Measurements from ENCODE around the gene MOCS1.

Gene MOCS1

GRCh38 chr6:39902786-39903465 lies 31.3 kb downstream of the MOCS1 start:
- no peak for DNase-seq (ENCODE audit: low read depth in 2 of 2)

DNA sequence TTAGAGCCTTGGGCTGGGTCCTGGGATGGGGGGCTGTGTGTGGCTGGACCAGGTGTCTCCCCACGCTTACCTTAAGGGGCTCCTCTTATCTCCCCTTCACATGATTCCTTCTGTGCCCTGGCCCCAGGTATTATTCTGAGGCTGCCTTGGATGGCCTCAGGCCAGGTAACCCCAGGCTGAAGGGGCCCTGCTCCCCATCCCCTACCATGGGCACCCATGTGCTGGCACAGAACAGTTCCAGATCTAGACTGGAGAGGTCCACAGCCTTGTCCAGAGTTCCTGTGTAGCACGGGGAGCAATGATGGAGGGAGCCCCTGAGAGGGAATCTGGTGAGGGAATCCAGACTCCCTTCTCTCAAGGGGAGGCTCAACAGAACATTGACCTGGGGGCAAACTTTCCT lies 32.1 kb downstream of the MOCS1 start:
- DNase-seq (ENCODE audit: low read depth in 2 of 2) = no peak

GRCh38 chr6:39901670-39902069 lies 32.6 kb downstream of the MOCS1 start:
- no peak for DNase-seq (ENCODE audit: low read depth in 2 of 2)

DNA sequence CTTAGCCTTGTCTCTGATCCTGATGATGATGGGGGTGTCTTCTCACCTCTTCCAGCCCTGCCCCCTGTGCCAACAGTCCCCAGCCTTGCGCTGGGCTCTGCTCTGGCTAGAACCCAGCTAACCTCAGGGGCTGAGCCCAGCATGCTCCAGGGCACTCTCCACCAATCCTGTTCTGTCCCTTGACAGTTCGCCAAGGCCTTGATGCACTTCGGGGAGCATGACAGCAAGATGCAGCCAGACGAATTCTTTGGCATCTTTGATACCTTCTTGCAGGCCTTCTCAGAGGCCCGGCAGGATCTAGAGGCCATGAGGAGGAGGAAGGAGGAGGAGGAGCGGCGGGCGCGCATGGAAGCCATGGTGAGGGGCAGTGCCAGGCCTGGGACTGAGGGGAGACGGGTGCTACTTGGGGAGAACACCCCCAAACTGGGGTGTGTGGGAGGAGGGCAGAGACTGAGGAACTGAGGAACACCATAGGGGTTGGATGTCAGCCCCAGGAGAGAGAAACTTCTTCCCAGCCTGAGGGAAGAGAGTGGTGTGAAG lies 33.1 kb downstream of the MOCS1 start:
- DNase-seq (ENCODE audit: low read depth in 2 of 2) = no peak

DNA sequence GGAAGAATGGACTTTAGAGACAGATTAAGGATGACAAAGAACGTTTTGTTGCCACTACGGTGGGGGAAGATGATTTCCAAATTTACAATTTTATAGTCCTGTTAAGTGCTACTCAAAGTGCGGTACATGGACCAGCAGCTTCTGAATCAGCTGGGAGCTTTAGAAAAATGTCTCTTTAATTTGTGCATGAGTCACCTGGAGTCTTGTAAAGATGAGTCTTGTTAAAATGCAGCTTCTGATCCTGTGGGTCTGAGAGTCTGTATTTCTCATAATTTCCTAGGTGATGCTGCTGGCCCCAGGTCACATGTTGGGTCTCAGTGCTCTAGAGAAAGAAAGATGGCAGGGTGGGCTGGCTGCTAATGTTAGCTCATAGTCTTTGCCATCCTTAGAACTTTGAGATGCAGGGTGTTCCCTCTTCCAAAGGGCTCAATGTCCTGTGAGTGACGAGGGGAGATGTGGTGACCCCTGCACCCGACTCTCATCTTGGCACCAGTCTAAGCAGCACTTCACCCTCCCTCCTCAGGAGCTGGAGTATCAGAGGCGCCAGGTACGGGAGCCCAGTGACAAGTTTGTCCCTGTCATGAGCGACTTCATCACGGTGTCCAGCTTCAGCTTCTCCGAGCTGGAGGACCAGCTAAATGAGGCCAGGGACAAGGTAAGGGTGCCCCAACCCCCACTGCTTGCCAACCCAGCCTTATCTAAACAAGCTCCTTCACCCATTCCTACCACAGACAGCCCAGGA lies 34.5 kb downstream of the MOCS1 start:
- no peak for DNase-seq (ENCODE audit: low read depth in 2 of 2)

- no peak for DNase-seq (ENCODE audit: low read depth in 2 of 2)
Observed at GRCh38 chr6:39898625-39899024, 35.6 kb downstream of the MOCS1 start.

- DNase-seq (ENCODE audit: low read depth in 2 of 2) = no peak
Observed at GRCh38 chr6:39897698-39898097, 36.6 kb downstream of the MOCS1 start.

DNA sequence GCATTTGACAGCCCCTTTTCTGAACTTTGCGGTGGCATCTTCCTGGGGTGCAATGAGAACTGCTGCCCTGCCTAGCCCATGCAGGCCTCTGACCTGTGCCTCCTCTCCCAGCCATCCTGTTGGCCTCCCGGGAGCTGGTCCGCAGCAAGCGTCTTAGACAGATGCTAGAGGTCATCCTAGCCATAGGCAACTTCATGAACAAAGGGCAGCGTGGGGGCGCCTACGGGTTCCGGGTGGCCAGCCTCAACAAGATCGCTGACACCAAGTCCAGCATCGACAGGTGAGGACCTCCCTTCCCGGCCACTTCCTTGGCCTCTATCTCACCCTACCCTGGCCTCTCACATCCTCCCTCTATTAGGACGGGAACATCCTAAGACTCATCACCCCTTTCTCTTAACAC lies 37.6 kb downstream of the MOCS1 start:
- no peak for DNase-seq (ENCODE audit: low read depth in 2 of 2)

DNA sequence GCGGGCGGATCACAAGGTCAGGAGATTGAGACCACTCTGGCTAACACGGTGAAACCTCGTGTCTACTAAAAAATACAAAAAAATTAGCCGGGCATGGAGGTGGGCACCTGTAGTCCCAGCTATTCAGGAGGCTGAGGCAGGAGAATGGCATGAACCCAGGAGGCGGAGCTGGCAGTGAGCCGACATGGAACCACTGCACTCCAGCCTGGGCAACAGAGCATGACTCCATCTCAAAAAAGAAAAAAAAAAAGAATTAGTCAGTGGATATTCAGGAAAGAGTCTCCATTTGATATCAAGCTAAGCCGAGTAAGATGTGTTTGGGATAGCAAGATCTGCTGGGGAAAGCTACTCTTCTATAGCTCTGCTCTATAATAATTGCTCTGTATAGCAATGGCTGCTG lies 41.0 kb downstream of the MOCS1 start:
- DNase-seq (ENCODE audit: low read depth in 2 of 2) = no peak

GRCh38 chr6:39892490-39893129 lies 41.7 kb downstream of the MOCS1 start:
- no peak for DNase-seq (ENCODE audit: low read depth in 2 of 2)

DNA sequence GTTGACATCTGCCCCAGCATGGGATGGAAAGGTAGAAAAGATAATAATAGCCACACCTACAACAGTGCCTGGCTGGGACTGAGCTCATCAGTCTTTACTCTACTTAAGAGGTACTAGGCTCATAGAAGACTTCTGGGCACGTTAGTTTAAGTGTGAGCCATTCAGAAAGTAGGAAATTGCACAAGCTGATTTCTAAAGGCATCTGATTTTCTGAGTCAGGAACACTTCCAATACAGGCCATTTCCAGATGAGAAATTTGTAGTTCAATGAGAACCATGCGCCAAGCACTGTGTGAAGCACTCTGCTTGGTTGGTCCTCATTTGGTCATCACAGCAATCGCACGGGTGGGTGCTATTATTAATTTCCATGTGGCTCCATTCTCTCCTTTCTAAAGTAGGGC lies 42.3 kb downstream of the MOCS1 start:
- DNase-seq (ENCODE audit: low read depth in 2 of 2) = no peak

GRCh38 chr6:39891353-39891752 lies 42.9 kb downstream of the MOCS1 start:
- no peak for DNase-seq (ENCODE audit: low read depth in 2 of 2)

DNA sequence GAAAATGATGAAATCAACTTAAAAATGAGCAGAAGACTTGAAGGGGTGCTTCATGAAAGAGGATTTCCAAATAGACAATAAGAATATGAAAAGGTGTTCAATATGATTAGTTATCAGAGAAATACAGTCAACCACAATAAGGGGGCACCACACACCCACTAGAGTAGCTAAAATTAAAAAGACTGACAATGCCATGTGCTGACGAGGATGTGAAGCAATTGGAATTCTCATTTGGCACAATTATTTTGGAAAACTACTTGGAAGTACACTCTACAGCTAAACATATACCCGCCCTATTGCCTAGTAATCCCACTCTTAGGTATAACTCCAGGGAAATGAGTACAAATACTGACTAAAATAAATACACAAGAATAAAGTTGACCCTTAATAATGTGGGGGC lies 45.0 kb downstream of the MOCS1 start:
- no peak for DNase-seq (ENCODE audit: low read depth in 2 of 2)

- no peak for DNase-seq (ENCODE audit: low read depth in 2 of 2)
Observed at GRCh38 chr6:39887692-39888450, 46.4 kb downstream of the MOCS1 start.

GRCh38 chr6:39886871-39887270 lies 47.4 kb downstream of the MOCS1 start:
- no peak for DNase-seq (ENCODE audit: low read depth in 2 of 2)

DNA sequence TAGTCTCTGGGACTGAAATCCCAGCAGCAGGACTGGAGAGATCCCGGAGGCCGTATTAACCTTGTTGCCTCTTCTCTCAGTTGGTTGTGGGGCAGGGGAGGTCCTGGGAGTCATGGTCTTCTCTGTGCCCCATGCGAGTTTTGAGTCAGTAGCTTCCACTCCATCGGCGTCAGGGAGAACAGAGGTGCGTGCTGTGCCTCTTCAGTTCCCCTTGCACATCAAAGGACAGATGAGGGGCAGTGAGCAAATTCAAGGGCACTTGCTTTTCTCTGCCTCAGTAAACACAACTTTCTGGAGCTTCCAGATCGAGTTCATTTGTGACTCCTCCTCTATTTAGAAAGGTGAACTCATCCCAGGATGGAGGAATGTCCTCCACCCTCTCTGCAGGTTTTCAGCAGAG lies 48.6 kb downstream of the MOCS1 start:
- no peak for DNase-seq (ENCODE audit: low read depth in 2 of 2)

DNA sequence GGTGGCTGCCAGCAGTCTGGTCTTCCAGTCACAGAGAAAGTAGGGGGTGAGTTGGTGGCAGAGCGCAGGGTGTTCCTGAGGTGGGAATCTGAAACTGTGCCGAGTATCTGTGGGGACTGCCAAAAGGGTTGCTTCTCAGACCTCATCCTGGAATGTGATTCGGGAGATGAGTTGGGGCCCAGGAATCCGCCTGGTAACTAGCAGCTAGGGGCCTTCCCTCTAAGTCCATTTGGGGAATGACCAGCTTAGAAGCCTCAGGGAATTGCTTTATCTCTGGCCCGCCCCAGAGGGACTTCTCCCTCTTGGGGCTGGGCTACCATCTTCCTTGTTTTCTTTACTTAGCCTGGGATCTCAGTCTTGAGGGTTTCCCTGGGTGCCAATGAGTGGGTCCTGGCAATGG lies 49.6 kb downstream of the MOCS1 start:
- no peak for DNase-seq (ENCODE audit: low read depth in 2 of 2)

DNA sequence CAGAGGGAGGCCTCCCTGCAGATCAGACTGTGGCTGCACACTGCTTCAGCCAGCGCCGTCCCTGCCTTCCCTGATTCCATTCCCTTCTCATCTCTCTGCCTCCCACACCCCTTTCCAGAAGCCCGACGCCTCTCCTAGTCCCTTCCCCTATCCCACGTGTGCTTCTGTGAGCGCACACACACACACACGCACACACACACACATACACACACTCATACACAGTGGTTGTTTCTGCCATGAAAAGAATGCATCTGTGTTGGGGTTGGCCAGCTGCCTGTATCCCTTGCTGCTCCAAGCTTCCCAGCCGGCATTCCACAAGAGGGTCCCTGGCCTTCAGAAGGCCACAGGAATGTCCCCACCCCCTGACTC lies 51.7 kb downstream of the MOCS1 start:
- no peak for DNase-seq (ENCODE audit: low read depth in 2 of 2)

DNA sequence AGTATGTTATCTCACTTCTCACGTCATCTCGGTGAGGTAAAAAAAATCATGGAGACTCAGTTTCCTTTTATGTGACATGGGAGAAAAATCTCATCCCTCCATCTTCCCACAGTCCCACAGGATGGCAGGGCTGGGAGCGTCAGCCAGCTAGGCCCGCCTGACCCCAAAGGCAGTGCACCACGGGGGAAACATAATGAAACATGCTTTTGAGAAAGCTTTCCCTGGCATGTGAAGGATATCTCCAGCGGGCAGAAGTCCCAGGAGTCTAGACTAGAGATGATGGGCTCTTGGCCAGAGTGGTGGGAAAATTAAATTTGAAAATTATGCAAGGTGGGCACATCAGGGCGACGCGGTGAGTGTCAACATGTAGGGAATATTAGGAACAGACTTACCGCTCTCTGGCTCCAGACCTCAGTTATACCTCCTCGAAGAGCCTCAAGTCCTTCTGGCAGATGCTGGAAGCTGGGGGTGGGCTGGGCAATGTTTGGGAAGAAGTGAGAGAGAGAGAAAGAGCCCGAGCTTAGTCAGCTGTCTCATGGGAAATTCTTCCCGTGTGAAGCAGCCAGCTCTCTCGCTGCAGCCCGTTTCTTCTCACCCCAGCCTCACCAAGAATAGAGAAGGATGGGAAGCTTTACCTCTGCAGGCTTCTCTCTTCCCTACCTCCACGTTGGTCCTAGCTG lies 52.3 kb downstream of the MOCS1 start:
- no peak for DNase-seq (ENCODE audit: low read depth in 2 of 2)

GRCh38 chr6:39880594-39880993 lies 53.7 kb downstream of the MOCS1 start:
- DNase-seq (ENCODE audit: low read depth in 2 of 2) = no peak

GRCh38 chr6:39879535-39879934 lies 54.7 kb downstream of the MOCS1 start:
- DNase-seq (ENCODE audit: low read depth in 2 of 2) = no peak

DNA sequence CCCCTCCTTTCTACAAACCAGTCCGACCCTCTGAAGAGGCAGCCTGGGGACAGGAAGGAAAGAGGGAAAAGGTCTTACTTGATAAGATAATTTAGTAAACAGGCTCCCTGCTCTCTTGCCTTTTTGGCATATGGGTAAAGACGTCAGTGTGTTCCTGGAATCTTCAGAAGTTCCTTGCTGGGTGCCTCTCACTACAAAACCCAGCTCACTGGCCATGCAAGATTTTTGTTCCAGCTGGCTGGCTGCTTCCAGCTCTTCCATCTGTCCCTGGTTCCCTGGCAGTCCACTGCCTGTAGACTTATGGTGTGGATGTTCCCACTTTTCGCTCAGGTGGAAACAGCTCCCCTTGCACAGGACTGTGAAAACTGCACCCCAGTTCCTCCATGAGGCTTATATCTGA lies 57.4 kb downstream of the MOCS1 start:
- no peak for DNase-seq (ENCODE audit: low read depth in 2 of 2)

Measured in stimulated activated CD8-positive, alpha-beta memory T cell treated with anti-CD3 and anti-CD28 coated beads, Interleukin-7, amount 100 ng/mL, for 4 hours (primary cell).